ENCODE results near the gene TRAPPC3.

Gene TRAPPC3

GRCh38 chr1:36132029-36132428 is 17.3 kb downstream of the TRAPPC3 start:
- Histone ChIP-seq H3K27me3 (ENCODE audit: control insufficient read depth, insufficient read depth, low read length) (no peaks in the 10 kb centered on the region), H3K9ac (ENCODE audit: low read length) (no peak overlapping the region), H3K4me3 (ENCODE audit: low read length) (no peak overlapping the region), H3K9me3 (ENCODE audit: control insufficient read depth, low read depth, low read length) (no peaks in the 10 kb centered on the region), H3K36me3 (ENCODE audit: control insufficient read depth, low read depth, low read length) (peaks cover 5% of the 10 kb centered on the region), H3K27ac (ENCODE audit: low read length) (no peak overlapping the region), H3K4me1 (ENCODE audit: control insufficient read depth, low read depth, low read length) (no peaks in the 10 kb centered on the region)

GRCh38 chr1:36128905-36129206 is 20.4 kb downstream of the TRAPPC3 start:
- Histone ChIP-seq H3K27me3 (ENCODE audit: control insufficient read depth, insufficient read depth, low read length) (peaks cover 25% of the 10 kb centered on the region), H3K36me3 (ENCODE audit: control insufficient read depth, low read depth, low read length) (no peaks in the 10 kb centered on the region), H3K9me3 (ENCODE audit: control insufficient read depth, low read depth, low read length) (no peaks in the 10 kb centered on the region), H3K27ac (ENCODE audit: low read length) (no peak overlapping the region), H3K9ac (ENCODE audit: low read length) (no peak overlapping the region), H3K4me3 (ENCODE audit: low read length) (no peak overlapping the region), H3K4me1 (ENCODE audit: control insufficient read depth, low read depth, low read length) (no peaks in the 10 kb centered on the region)

GRCh38 chr1:36128126-36128904 is 21.0 kb downstream of the TRAPPC3 start:
- Histone ChIP-seq H3K27ac (ENCODE audit: low read length) (no peak overlapping the region), H3K36me3 (ENCODE audit: control insufficient read depth, low read depth, low read length) (no peaks in the 10 kb centered on the region), H3K4me1 (ENCODE audit: control insufficient read depth, low read depth, low read length) (no peaks in the 10 kb centered on the region), H3K27me3 (ENCODE audit: control insufficient read depth, insufficient read depth, low read length) (peaks cover 30% of the 10 kb centered on the region), H3K9ac (ENCODE audit: low read length) (no peak overlapping the region), H3K9me3 (ENCODE audit: control insufficient read depth, low read depth, low read length) (no peaks in the 10 kb centered on the region), H3K4me3 (ENCODE audit: low read length) (no peak overlapping the region)

- H3K27me3 ChIP-seq (ENCODE audit: control insufficient read depth, insufficient read depth, low read length): peaks cover 39% of the 10 kb centered on the region
- H3K27ac ChIP-seq (ENCODE audit: low read length): no peak overlapping the region
- no peak overlapping the region for H3K9ac ChIP-seq (ENCODE audit: low read length)
- H3K9me3 ChIP-seq (ENCODE audit: control insufficient read depth, low read depth, low read length): no peaks in the 10 kb centered on the region
- no peaks in the 10 kb centered on the region for H3K4me1 ChIP-seq (ENCODE audit: control insufficient read depth, low read depth, low read length)
- H3K36me3 ChIP-seq (ENCODE audit: control insufficient read depth, low read depth, low read length): no peaks in the 10 kb centered on the region
- no peak overlapping the region for H3K4me3 ChIP-seq (ENCODE audit: low read length)
These were observed 22.3 kb downstream of the TRAPPC3 start for GRCh38 chr1:36126797-36127500.

GRCh38 chr1:36126005-36126716 is 23.1 kb downstream of the TRAPPC3 start:
- Histone ChIP-seq H3K9ac (ENCODE audit: low read length) (no peak overlapping the region), H3K9me3 (ENCODE audit: control insufficient read depth, low read depth, low read length) (no peaks in the 10 kb centered on the region), H3K27ac (ENCODE audit: low read length) (no peak overlapping the region), H3K36me3 (ENCODE audit: control insufficient read depth, low read depth, low read length) (no peaks in the 10 kb centered on the region), H3K4me1 (ENCODE audit: control insufficient read depth, low read depth, low read length) (no peaks in the 10 kb centered on the region), H3K4me3 (ENCODE audit: low read length) (no peak overlapping the region), H3K27me3 (ENCODE audit: control insufficient read depth, insufficient read depth, low read length) (peaks cover 39% of the 10 kb centered on the region)

GRCh38 chr1:36125129-36125991 is 23.9 kb downstream of the TRAPPC3 start, which contains the start of gene COL8A2:
COL8A2 (minus strand) TSS chr1:36125222; CDS start chr1:36100242, 24,980 bp downstream.
- Histone ChIP-seq H3K9ac (ENCODE audit: low read length) (no peak within 1 kb of the TSS), H3K9me3 (ENCODE audit: control insufficient read depth, low read depth, low read length) (no peaks in the 10 kb centered on the region), H3K4me3 (ENCODE audit: low read length) (peak within 1 kb of the TSS; percentile 40), H3K36me3 (ENCODE audit: control insufficient read depth, low read depth, low read length) (no peaks in the 10 kb centered on the region), H3K27me3 (ENCODE audit: control insufficient read depth, insufficient read depth, low read length) (peaks cover 39% of the 10 kb centered on the region), H3K27ac (ENCODE audit: low read length) (no peak within 1 kb of the TSS), H3K4me1 (ENCODE audit: control insufficient read depth, low read depth, low read length) (no peaks in the 10 kb centered on the region)

GRCh38 chr1:36124404-36125128 is 24.7 kb downstream of the TRAPPC3 start:
- no peaks in the 10 kb centered on the region for H3K4me1 ChIP-seq (ENCODE audit: control insufficient read depth, low read depth, low read length)
- no peaks in the 10 kb centered on the region for H3K36me3 ChIP-seq (ENCODE audit: control insufficient read depth, low read depth, low read length)
- H3K27ac ChIP-seq (ENCODE audit: low read length): no peak overlapping the region
- peaks cover 39% of the 10 kb centered on the region for H3K27me3 ChIP-seq (ENCODE audit: control insufficient read depth, insufficient read depth, low read length)
- H3K9ac ChIP-seq (ENCODE audit: low read length): no peak overlapping the region
- no peaks in the 10 kb centered on the region for H3K9me3 ChIP-seq (ENCODE audit: control insufficient read depth, low read depth, low read length)
- H3K4me3 ChIP-seq (ENCODE audit: low read length): peak overlapping the region; percentile 40

- Histone ChIP-seq H3K4me3 (ENCODE audit: low read length) (no peak overlapping the region), H3K9ac (ENCODE audit: low read length) (no peak overlapping the region), H3K36me3 (ENCODE audit: control insufficient read depth, low read depth, low read length) (no peaks in the 10 kb centered on the region), H3K4me1 (ENCODE audit: control insufficient read depth, low read depth, low read length) (no peaks in the 10 kb centered on the region), H3K27ac (ENCODE audit: low read length) (no peak overlapping the region), H3K9me3 (ENCODE audit: control insufficient read depth, low read depth, low read length) (no peaks in the 10 kb centered on the region), H3K27me3 (ENCODE audit: control insufficient read depth, insufficient read depth, low read length) (peaks cover 39% of the 10 kb centered on the region)
These were observed 25.9 kb downstream of the TRAPPC3 start for GRCh38 chr1:36123356-36123755.

- Histone ChIP-seq H3K27ac (ENCODE audit: low read length) (no peak overlapping the region), H3K9ac (ENCODE audit: low read length) (no peak overlapping the region), H3K9me3 (ENCODE audit: control insufficient read depth, low read depth, low read length) (no peaks in the 10 kb centered on the region), H3K4me3 (ENCODE audit: low read length) (no peak overlapping the region), H3K4me1 (ENCODE audit: control insufficient read depth, low read depth, low read length) (no peaks in the 10 kb centered on the region), H3K36me3 (ENCODE audit: control insufficient read depth, low read depth, low read length) (no peaks in the 10 kb centered on the region), H3K27me3 (ENCODE audit: control insufficient read depth, insufficient read depth, low read length) (peaks cover 39% of the 10 kb centered on the region)
These were observed 26.9 kb downstream of the TRAPPC3 start for GRCh38 chr1:36122062-36123030.

- Histone ChIP-seq H3K36me3 (ENCODE audit: control insufficient read depth, low read depth, low read length) (no peaks in the 10 kb centered on the region), H3K4me1 (ENCODE audit: control insufficient read depth, low read depth, low read length) (no peaks in the 10 kb centered on the region), H3K4me3 (ENCODE audit: low read length) (no peak overlapping the region), H3K27ac (ENCODE audit: low read length) (no peak overlapping the region), H3K27me3 (ENCODE audit: control insufficient read depth, insufficient read depth, low read length) (peaks cover 21% of the 10 kb centered on the region), H3K9ac (ENCODE audit: low read length) (no peak overlapping the region), H3K9me3 (ENCODE audit: control insufficient read depth, low read depth, low read length) (no peaks in the 10 kb centered on the region)
These were observed 29.8 kb downstream of the TRAPPC3 start for GRCh38 chr1:36119456-36119855.
